GM13977 (cell line): Measurements from ENCODE around the gene ROBO1.

ENCODE experiments used
- DNase-seq: peaks from one replicate; pipeline ENCODE4 v3.0.0; 2012; ENCODE audit warnings: low spot score
- in situ Hi-C: fragments of 300-500 bp; cut with MboI; formaldehyde crosslinking; loops from one replicate; pipeline ENCODE4 v1.12.0; 2022; ENCODE audit warnings: low sequenced_read_pairs, low pct_unique_long_range_greater_than_20kb, mixed read lengths, inconsistent platforms; ENCODE audit not compliant: unreplicated experiment
- TF ChIP-seq, protein P1 (sequence below): IDR thresholded peaks from 2 replicates; pipeline ENCODE4 v1.5.1; 2012; ENCODE audit warnings: mild to moderate bottlenecking, control low read depth; ENCODE audit not compliant: insufficient read depth; ENCODE audit errors: extremely low read depth, missing control alignments

The ROBO1 gene

GRCh38 chr3:78605178-78605577, 1162.6 kb downstream of the ROBO1 start:
- in situ Hi-C loops: no loop called here
- DNase-seq: no peak
- TF ChIP-seq, protein P1, sequence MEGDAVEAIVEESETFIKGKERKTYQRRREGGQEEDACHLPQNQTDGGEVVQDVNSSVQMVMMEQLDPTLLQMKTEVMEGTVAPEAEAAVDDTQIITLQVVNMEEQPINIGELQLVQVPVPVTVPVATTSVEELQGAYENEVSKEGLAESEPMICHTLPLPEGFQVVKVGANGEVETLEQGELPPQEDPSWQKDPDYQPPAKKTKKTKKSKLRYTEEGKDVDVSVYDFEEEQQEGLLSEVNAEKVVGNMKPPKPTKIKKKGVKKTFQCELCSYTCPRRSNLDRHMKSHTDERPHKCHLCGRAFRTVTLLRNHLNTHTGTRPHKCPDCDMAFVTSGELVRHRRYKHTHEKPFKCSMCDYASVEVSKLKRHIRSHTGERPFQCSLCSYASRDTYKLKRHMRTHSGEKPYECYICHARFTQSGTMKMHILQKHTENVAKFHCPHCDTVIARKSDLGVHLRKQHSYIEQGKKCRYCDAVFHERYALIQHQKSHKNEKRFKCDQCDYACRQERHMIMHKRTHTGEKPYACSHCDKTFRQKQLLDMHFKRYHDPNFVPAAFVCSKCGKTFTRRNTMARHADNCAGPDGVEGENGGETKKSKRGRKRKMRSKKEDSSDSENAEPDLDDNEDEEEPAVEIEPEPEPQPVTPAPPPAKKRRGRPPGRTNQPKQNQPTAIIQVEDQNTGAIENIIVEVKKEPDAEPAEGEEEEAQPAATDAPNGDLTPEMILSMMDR: no peak

DNA sequence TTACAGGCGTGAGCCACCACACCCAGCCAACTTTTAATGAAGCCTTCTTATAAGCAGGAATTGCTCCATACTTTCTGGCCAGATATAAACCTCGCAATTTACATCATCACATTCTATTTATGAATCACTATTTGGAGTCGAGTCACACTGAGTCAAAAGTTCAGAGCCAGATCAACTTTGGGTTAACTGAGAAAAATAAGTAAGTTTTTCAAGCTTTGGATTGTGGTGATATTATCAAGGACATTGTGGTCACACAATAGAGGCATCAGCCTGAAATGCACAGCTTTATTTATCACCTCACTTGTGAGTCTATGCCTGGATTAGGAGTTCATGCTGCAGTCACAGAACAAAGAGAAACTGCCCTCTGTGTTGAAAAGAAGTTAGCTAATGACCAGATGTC, 1163.5 kb downstream of the ROBO1 start:
- DNase-seq: no peak
- in situ Hi-C loops: no loop called here
- TF ChIP-seq, protein P1: no peak

GRCh38 chr3:78601249-78601648, 1166.5 kb downstream of the ROBO1 start:
- TF ChIP-seq, protein P1: no peak
- in situ Hi-C loops: no loop called here
- DNase-seq: no peak

DNA sequence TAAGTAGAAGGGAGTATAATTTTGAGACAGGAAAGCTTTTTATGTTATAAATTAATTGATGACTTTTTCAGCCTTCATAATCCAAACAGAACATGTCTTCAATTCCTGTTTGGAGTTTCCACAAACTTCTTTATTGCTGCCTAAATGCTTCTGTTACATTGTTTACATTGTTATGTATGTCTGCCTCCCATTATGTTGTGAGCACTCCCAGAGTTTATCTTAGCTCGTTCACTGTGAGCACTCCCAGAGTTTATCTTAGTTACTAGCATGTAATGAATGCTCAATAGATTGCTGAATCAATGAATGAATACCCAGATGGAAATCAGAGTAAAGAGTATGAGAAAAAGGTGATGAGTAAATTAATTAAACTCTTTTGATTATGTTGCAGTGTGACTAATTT, 1178.0 kb downstream of the ROBO1 start:
- in situ Hi-C loops: no loop called here
- TF ChIP-seq, protein P1: no peak
- DNase-seq: no peak

DNA sequence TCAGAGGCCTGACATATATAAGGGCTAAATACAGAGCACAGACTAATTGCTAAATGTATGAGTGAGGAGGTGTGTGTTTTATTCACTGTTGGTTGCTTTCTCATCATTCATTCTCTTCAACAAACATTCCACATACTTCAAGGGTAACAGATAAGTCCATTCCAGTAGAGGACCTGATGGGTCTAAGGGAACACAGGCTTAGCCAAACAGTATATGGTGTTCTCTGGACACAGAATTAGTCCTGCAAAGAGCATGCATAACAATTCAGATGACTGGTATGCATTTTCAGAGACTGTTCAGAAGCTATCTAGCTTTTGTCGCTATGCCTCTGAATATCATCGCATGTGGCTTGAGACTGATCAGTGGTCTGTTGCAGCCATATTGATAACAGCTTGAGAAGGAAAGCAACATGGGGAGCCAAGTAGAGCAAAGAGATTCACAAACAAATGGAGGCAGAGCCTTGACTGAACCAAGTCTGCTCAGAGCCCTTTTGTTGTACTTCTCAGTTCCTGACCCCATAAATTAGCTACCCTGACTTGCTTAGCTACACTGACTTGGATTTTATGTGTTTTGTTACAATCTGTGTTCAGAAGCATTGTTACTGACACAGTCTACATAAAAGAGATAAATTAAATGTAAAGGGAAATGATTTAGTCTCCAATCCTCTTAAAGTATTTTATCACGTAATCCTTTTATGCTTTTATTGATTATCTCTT, 1178.7 kb downstream of the ROBO1 start:
- no peak for DNase-seq
- TF ChIP-seq, protein P1: no peak
- in situ Hi-C loops: no loop called here

DNA sequence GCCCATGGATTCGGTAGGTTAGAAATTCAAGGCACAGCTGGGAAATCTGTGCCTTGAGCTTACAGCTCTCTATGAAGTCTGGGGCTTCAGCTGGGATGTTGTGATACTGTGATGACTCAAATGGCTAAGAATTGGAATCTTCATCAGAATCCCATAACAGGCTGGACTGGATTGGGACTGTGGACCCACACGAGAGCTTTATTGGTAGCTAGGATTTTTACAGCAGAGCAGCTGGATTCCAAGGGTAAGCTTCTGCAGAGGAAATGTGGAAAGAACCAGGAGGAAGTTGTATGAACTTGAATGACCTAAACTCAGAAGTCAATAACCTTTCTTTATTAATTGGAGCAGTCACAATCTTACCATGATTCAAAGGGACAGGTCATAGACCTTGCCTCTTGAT, 1187.1 kb downstream of the ROBO1 start:
- in situ Hi-C loops: no loop called here
- TF ChIP-seq, protein P1: no peak
- no peak for DNase-seq
